Endothelial cell of umbilical vein (primary cell): ENCODE measurements around the gene ABCA7.

Experiments used
- POLR2A ChIP-seq: IDR thresholded peaks from 2 replicates; pipeline ENCODE4 v1.6.1; 2012; ENCODE audit warnings: low read depth, mild to moderate bottlenecking, control low read depth, low read length
- TF ChIP-seq, protein P1 (sequence below), 2 donors: IDR thresholded peaks; 1 replicate in 1 of 2; 2 replicates in 1 of 2; pipeline ENCODE4 v1.5.1; 2011; ENCODE audit warnings: low read length in 2 of 2, mild to moderate bottlenecking in 2 of 2, moderate library complexity in 2 of 2, control low read depth in 1 of 2, inconsistent platforms in 1 of 2, low read depth in 1 of 2; ENCODE audit not compliant: insufficient read depth in 1 of 2; ENCODE audit errors: extremely low read depth in 1 of 2

DNA sequence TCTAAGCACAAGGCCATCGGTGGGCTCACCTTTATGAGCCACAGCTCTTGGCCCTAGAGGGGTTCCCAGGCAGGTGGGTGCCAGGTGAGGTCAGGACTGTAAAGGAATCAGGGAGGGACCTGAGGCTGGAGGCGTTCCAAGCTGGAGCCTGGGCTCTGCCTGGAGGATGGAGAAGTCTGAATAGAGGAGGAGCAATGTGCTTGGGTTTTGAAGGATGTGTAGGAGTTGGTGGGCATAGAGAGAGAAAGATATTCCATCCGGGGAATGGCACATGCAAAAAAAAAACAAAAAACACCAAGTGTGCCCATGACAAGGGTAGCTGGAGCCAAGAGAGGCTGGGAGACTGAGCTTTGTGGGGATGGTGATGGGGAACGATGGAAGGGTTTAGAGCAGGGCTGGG, 37.3 kb upstream of the ABCA7 start:
- TF ChIP-seq, protein P1, sequence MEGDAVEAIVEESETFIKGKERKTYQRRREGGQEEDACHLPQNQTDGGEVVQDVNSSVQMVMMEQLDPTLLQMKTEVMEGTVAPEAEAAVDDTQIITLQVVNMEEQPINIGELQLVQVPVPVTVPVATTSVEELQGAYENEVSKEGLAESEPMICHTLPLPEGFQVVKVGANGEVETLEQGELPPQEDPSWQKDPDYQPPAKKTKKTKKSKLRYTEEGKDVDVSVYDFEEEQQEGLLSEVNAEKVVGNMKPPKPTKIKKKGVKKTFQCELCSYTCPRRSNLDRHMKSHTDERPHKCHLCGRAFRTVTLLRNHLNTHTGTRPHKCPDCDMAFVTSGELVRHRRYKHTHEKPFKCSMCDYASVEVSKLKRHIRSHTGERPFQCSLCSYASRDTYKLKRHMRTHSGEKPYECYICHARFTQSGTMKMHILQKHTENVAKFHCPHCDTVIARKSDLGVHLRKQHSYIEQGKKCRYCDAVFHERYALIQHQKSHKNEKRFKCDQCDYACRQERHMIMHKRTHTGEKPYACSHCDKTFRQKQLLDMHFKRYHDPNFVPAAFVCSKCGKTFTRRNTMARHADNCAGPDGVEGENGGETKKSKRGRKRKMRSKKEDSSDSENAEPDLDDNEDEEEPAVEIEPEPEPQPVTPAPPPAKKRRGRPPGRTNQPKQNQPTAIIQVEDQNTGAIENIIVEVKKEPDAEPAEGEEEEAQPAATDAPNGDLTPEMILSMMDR (IDR thresholded peaks at IDR 0.05; ENCODE audit: extremely low read depth in 1 of 2, insufficient read depth in 1 of 2, low read depth in 1 of 2, low read length in 2 of 2) = no peak
- TF ChIP-seq POLR2A = no peak
